NCI-H1694 treated with DMSO at 0.1 percent for 48 hours (cell line): ENCODE data around the gene SPR.

Experiments used
- DNase-seq: peaks from one replicate; lab custom pipeline; 2025; lab: John Stamatoyannopoulos, UW

SPR gene

GRCh38 chr2:72887032-72887739 lies at the start of gene SPR:
TSS of gene SPR (plus strand) at chr2:72887408. CDS start at chr2:72887433, 25 bp downstream.
- DNase-seq = peak; percentile 25

GRCh38 chr2:72840066-72840465 lies 47.1 kb upstream of the SPR start:
- no peak for DNase-seq

- no peak for DNase-seq
Observed at GRCh38 chr2:72841462-72842125, 45.6 kb upstream of the SPR start.

GRCh38 chr2:72843301-72843700 lies 43.9 kb upstream of the SPR start:
- no peak for DNase-seq

- no peak for DNase-seq
Observed at GRCh38 chr2:72846171-72847095, 40.8 kb upstream of the SPR start.

- no peak for DNase-seq
Observed at GRCh38 chr2:72847534-72848315, 39.5 kb upstream of the SPR start.

- no peak for DNase-seq
Observed at GRCh38 chr2:72848436-72849137, 38.6 kb upstream of the SPR start.

- no peak for DNase-seq
Observed at GRCh38 chr2:72849138-72849462, 38.1 kb upstream of the SPR start.

- no peak for DNase-seq
Observed at GRCh38 chr2:72851333-72851732, 35.9 kb upstream of the SPR start.

GRCh38 chr2:72859831-72860262 lies 27.4 kb upstream of the SPR start:
- peak; percentile 58 for DNase-seq

GRCh38 chr2:72862239-72862988 lies 24.8 kb upstream of the SPR start:
- DNase-seq = peak; percentile 81

GRCh38 chr2:72863046-72863445 lies 24.2 kb upstream of the SPR start:
- DNase-seq = no peak

GRCh38 chr2:72864500-72864899 lies 22.7 kb upstream of the SPR start:
- DNase-seq = no peak

- no peak for DNase-seq
Observed at GRCh38 chr2:72871060-72871459, 16.1 kb upstream of the SPR start.

GRCh38 chr2:72871880-72872279 lies 15.3 kb upstream of the SPR start:
- no peak for DNase-seq

- DNase-seq = no peak
Observed at GRCh38 chr2:72883356-72883962, 3.7 kb upstream of the SPR start.

- DNase-seq = no peak
Observed at GRCh38 chr2:72886505-72887031, 640 bp upstream of the SPR start.

GRCh38 chr2:72887740-72888437 lies 681 bp downstream of the SPR start:
- peak; percentile 79 for DNase-seq
